ENCODE data around the gene OXGR1. TPM values are rescaled to one million over a fixed set of nuclear protein-coding genes. Genes with fewer than 3 reads are reported as not detected.
"Not testable (repeated sequence)": the region's sequence is repeated elsewhere in the genome, so short reads cannot be mapped to it uniquely, and the experiment has no call there.

Gene OXGR1
- total RNA-seq, 3 donors from 2014 or later = 0.54 to 3.1 (median 2.0) TPM

GRCh38 chr13:97026531-97027161 lies 32.4 kb upstream of the OXGR1 start:
- H3K4me3 ChIP-seq = no peak overlapping the region
- DNase-seq = no peak
- no peaks in the 10 kb centered on the region for H3K36me3 ChIP-seq (ENCODE audit: low read depth)
- no peak for TF ChIP-seq CTCF (IDR thresholded peaks at IDR 0.05)
- ATAC-seq = peak; percentile 24
- H3K4me1 ChIP-seq (ENCODE audit: low read depth) = no peaks in the 10 kb centered on the region
- intact Hi-C loops (cut with DNase I, micrococcal nuclease) = loop anchor here in 1 of 2 donors (10.0 kb wide), 1 partner anchor 328 kb away; no protein-coding TSS in a partner anchor
- no peaks in the 10 kb centered on the region for H3K9me3 ChIP-seq

DNA sequence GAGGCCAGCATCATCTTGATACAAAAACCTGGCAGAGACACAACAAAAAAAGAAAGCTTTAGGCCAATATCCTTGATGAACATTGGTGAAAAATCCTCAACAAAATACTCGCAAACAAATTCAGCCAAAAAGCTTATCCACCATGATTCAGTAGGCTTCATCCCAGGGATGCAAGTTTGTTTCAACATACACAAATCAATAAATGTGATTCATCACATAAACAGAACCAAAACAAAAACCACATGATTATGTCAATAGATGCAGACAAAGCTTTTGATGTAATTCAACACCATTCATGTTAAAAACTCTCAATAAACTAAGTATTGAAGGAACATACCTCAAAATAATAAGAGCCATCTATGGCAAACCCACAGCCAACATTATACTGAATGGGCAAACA lies 29.5 kb upstream of the OXGR1 start:
- DNase-seq; H3K4me1 ChIP-seq (ENCODE audit: low read depth): not testable (repeated sequence)
- intact Hi-C loops (cut with DNase I, micrococcal nuclease) = loop anchor here in 1 of 2 donors (10.0 kb wide), 1 partner anchor 331 kb away; no protein-coding TSS in a partner anchor

GRCh38 chr13:97023117-97023516 lies 28.8 kb upstream of the OXGR1 start:
- DNase-seq = no peak
- no peak for ATAC-seq
- Histone ChIP-seq H3K4me1 (ENCODE audit: low read depth) (no peaks in the 10 kb centered on the region), H3K4me3 (no peak overlapping the region), H3K9me3 (no peaks in the 10 kb centered on the region), H3K36me3 (ENCODE audit: low read depth) (no peaks in the 10 kb centered on the region)
- TF ChIP-seq CTCF (IDR thresholded peaks at IDR 0.05) = no peak
- intact Hi-C loops (cut with DNase I, micrococcal nuclease) = loop anchor here in 1 of 2 donors (10.0 kb wide), 1 partner anchor 332 kb away; no protein-coding TSS in a partner anchor

More for the DNA sequence above, 29.5 kb upstream of the OXGR1 start:
- H3K9me3 ChIP-seq; H3K4me3 ChIP-seq; ATAC-seq; H3K36me3 ChIP-seq (ENCODE audit: low read depth): not testable (repeated sequence)

GRCh38 chr13:97021241-97021640 lies 27.0 kb upstream of the OXGR1 start:
- no peak for TF ChIP-seq CTCF (IDR thresholded peaks at IDR 0.05)
- Histone ChIP-seq H3K4me3 (no peak overlapping the region), H3K4me1 (ENCODE audit: low read depth) (no peaks in the 10 kb centered on the region), H3K36me3 (ENCODE audit: low read depth) (no peaks in the 10 kb centered on the region), H3K9me3 (no peaks in the 10 kb centered on the region)
- DNase-seq (peak in 1 of 3 donors; percentile 35), ATAC-seq (peak; percentile 87)
- intact Hi-C loops (cut with DNase I, micrococcal nuclease) = loop anchor here in 1 of 2 donors (10.0 kb wide), 1 partner anchor 334 kb away; no protein-coding TSS in a partner anchor

- H3K36me3 ChIP-seq (ENCODE audit: low read depth) = no peaks in the 10 kb centered on the region
- DNase-seq (no peak), ATAC-seq (no peak)
- intact Hi-C loops (cut with DNase I, micrococcal nuclease) = loop anchor here in 1 of 2 donors (10.0 kb wide), 1 partner anchor 334 kb away; no protein-coding TSS in a partner anchor
- no peaks in the 10 kb centered on the region for H3K9me3 ChIP-seq
- no peaks in the 10 kb centered on the region for H3K4me1 ChIP-seq (ENCODE audit: low read depth)
- no peak overlapping the region for H3K4me3 ChIP-seq
- TF ChIP-seq CTCF (IDR thresholded peaks at IDR 0.05) = no peak
Measured at GRCh38 chr13:97020689-97021240, 26.5 kb upstream of the OXGR1 start.

DNA sequence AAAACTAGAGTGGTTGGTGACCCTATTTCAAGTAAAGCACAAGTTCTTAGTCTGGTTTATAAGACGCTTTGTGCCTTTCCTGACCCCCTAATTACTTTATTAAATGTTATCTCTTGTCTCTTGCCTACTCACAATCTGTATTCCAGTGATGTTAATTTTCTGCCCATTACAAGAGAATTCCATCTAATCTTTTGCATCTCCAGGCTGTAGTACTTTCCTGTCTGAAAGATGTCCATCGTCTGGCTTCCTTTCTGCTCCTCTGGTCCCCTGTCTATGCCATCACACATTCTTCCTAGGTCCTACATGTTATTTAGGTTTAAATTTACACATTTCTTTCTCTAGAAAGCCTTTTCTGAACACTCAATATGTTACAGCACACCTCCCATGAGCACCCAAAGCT lies 25.9 kb upstream of the OXGR1 start:
- TF ChIP-seq CTCF (IDR thresholded peaks at IDR 0.05) = no peak
- no peaks in the 10 kb centered on the region for H3K9me3 ChIP-seq
- H3K4me3 ChIP-seq = no peak overlapping the region
- no peak for DNase-seq
- no peaks in the 10 kb centered on the region for H3K4me1 ChIP-seq (ENCODE audit: low read depth)
- H3K36me3 ChIP-seq (ENCODE audit: low read depth) = no peaks in the 10 kb centered on the region
- no peak for ATAC-seq
- intact Hi-C loops (cut with DNase I, micrococcal nuclease) = loop anchor here in 1 of 2 donors (10.0 kb wide), 1 partner anchor 335 kb away; no protein-coding TSS in a partner anchor
